Posterior cingulate gyrus (tissue), 11 donors: ENCODE data around the gene APOOL.
"Not testable (repeated sequence)": the region's sequence is repeated elsewhere in the genome, so short reads cannot be mapped to it uniquely, and the experiment has no call there.

Source experiments
- DNase-seq, 10 donors: peaks; one replicate each; pipeline versions ENCODE4 v3.0.0 to v3.0.0-alpha.2; 2020 to 2021; ENCODE audit warnings: mixed read lengths in 3 of 10
- intact Hi-C: fragments of 100-400 bp; cut with DNase I; formaldehyde crosslinking; loops from one replicate; pipeline ENCODE4 v1.15.1; 2023

APOOL gene

GRCh38 chrX:85003655-85004244 lies at the start of gene APOOL:
Gene APOOL, plus strand, starts transcription at chrX:85003877. Its CDS starts 36 bp downstream, at chrX:85003913.
- peak; percentile 66 to 96 (median 72) for DNase-seq
- intact Hi-C loops, result no loop called here

- intact Hi-C loops, result no loop called here
- no peak for DNase-seq
These were observed 47.4 kb upstream of the APOOL start for GRCh38 chrX:84956304-84956703.

- DNase-seq, result peak in 2 of 10 donors; percentile 52 to 69
- intact Hi-C loops, result no loop called here
These were observed 28.9 kb upstream of the APOOL start for GRCh38 chrX:84974803-84975202.

- DNase-seq, intact Hi-C loops: not testable (repeated sequence)
These were observed 11.9 kb upstream of the APOOL start for GRCh38 chrX:84991739-84992138.

- DNase-seq, result no peak
- intact Hi-C loops, result no loop called here
These were observed 10.5 kb upstream of the APOOL start for GRCh38 chrX:84993150-84993549.

GRCh38 chrX:85001344-85001743 lies 2.3 kb upstream of the APOOL start:
- no peak for DNase-seq
- intact Hi-C loops, result no loop called here

- DNase-seq, result no peak
- intact Hi-C loops, result no loop called here
These were observed 578 bp downstream of the APOOL start for GRCh38 chrX:85004255-85004654.

GRCh38 chrX:85012098-85012497 lies 8.4 kb downstream of the APOOL start:
- no peak for DNase-seq
- intact Hi-C loops, result no loop called here

GRCh38 chrX:85015351-85015750 lies 11.7 kb downstream of the APOOL start:
- peak in 1 of 10 donors; percentile 40 for DNase-seq
- intact Hi-C loops, result not testable (repeated sequence)

- intact Hi-C loops, result no loop called here
These were observed 14.0 kb downstream of the APOOL start for GRCh38 chrX:85017721-85018120.

GRCh38 chrX:85018471-85018870 lies 14.8 kb downstream of the APOOL start:
- intact Hi-C loops, result no loop called here
- DNase-seq, result no peak

More at GRCh38 chrX:85017721-85018120, 14.0 kb downstream of the APOOL start:
- DNase-seq, result no peak

GRCh38 chrX:85020216-85020615 lies 16.5 kb downstream of the APOOL start:
- intact Hi-C loops, result no loop called here
- no peak for DNase-seq

- no peak for DNase-seq
- intact Hi-C loops, result no loop called here
These were observed 20.4 kb downstream of the APOOL start for GRCh38 chrX:85024044-85024443.

- DNase-seq, result peak in 1 of 10 donors; percentile 11
- intact Hi-C loops, result no loop called here
These were observed 20.9 kb downstream of the APOOL start for GRCh38 chrX:85024562-85024961.

- DNase-seq, result peak in 1 of 10 donors; percentile 36
- intact Hi-C loops, result no loop called here
These were observed 22.5 kb downstream of the APOOL start for GRCh38 chrX:85026170-85026569.

GRCh38 chrX:85029043-85029442 lies 25.4 kb downstream of the APOOL start:
- intact Hi-C loops, result no loop called here
- DNase-seq, result no peak

GRCh38 chrX:85031505-85031904 lies 27.8 kb downstream of the APOOL start:
- intact Hi-C loops, result no loop called here
- DNase-seq, result no peak

- DNase-seq, result no peak
- intact Hi-C loops, result no loop called here
These were observed 33.4 kb downstream of the APOOL start for GRCh38 chrX:85037114-85037513.

- intact Hi-C loops, result loop anchor here (10.0 kb wide), 1 partner anchor 327 kb away; no protein-coding TSS in a partner anchor
- no peak for DNase-seq
These were observed 48.0 kb downstream of the APOOL start for GRCh38 chrX:85051627-85052026.

GRCh38 chrX:85052205-85052604 lies 48.5 kb downstream of the APOOL start:
- intact Hi-C loops, result loop anchor here (10.0 kb wide), 1 partner anchor 327 kb away; no protein-coding TSS in a partner anchor
- no peak for DNase-seq

- intact Hi-C loops, result loop anchor here (10.0 kb wide), 1 partner anchor 328 kb away; no protein-coding TSS in a partner anchor
These were observed 49.1 kb downstream of the APOOL start for GRCh38 chrX:85052636-85053343.

More at GRCh38 chrX:85052636-85053343, 49.1 kb downstream of the APOOL start:
- DNase-seq, result no peak
